GM12878 (cell line): ENCODE measurements around the gene SRSF3. TPM values are rescaled to one million over a fixed set of nuclear protein-coding genes. Genes with fewer than 3 reads are reported as not detected.

Source experiments
- ATF3 ChIP-seq: IDR thresholded peaks from 2 replicates; pipeline ENCODE4 v1.6.1; 2011; ENCODE audit warnings: low read depth, mild to moderate bottlenecking, low read length, moderate library complexity, borderline replicate concordance; ENCODE audit errors: extremely low read depth
- BCL11A ChIP-seq: IDR thresholded peaks from 2 replicates; pipeline ENCODE4 v1.6.1; 2011; ENCODE audit warnings: low read depth, low read length
- CHD1 ChIP-seq: IDR thresholded peaks from 2 replicates; pipeline ENCODE4 v1.6.1; 2012; ENCODE audit warnings: low read depth, low read length, improper control_type of control experiment
- CHD4 ChIP-seq: fragments of 200-600 bp; sonication (generic); IDR thresholded peaks from 2 replicates; pipeline ENCODE4 v1.6.1; 2016; ENCODE audit warnings: mild to moderate bottlenecking
- CTCF ChIP-seq, 3 experiments: IDR thresholded peaks in 2 of 3; conservative IDR thresholded peaks in 1 of 3; 2 replicates each; pipeline ENCODE4 v1.5.1; 2011; ENCODE audit warnings: low read depth in 3 of 3, low read length in 3 of 3, mild to moderate bottlenecking in 3 of 3, control low read depth in 2 of 3, moderate library complexity in 2 of 3, inconsistent platforms in 1 of 3, mixed read lengths in 1 of 3; ENCODE audit not compliant: control insufficient read depth in 2 of 3, insufficient read depth in 1 of 3; ENCODE audit errors: extremely low read depth in 1 of 3
- E2F8 ChIP-seq: fragments of 450-650 bp; IDR thresholded peaks from 2 replicates; pipeline ENCODE4 v1.6.1; 2018; ENCODE audit warnings: mild to moderate bottlenecking, low read depth, moderate library complexity; ENCODE audit not compliant: partially characterized antibody
- EED ChIP-seq: sonication (generic); IDR thresholded peaks from 2 replicates; pipeline ENCODE4 v1.6.1; 2016; ENCODE audit warnings: antibody characterized with exemption, low read depth
- EZH2 ChIP-seq: IDR thresholded peaks from 2 replicates; pipeline ENCODE4 v1.6.1; 2012; ENCODE audit warnings: low read depth, mild to moderate bottlenecking, control low read depth, inconsistent platforms, low read length, borderline replicate concordance; ENCODE audit not compliant: control insufficient read depth
- FOS ChIP-seq: IDR thresholded peaks from 3 replicates; pipeline ENCODE4 v1.6.1; 2011; ENCODE audit warnings: borderline replicate concordance; ENCODE audit not compliant: insufficient read length; ENCODE audit errors: extremely low read depth
- JUNB ChIP-seq: IDR thresholded peaks from 2 replicates; pipeline ENCODE4 v1.6.1; 2016; ENCODE audit warnings: antibody characterized with exemption, mild to moderate bottlenecking
- MTA2 ChIP-seq: fragments of 450-650 bp; IDR thresholded peaks from 2 replicates; pipeline ENCODE4 v1.6.1; 2016; ENCODE audit warnings: low read depth, mild to moderate bottlenecking, moderate library complexity
- MYB ChIP-seq: fragments of 150-350 bp; IDR thresholded peaks from 2 replicates; pipeline ENCODE4 v1.6.1; 2014; ENCODE audit warnings: mild to moderate bottlenecking, low read depth, low read length, borderline replicate concordance
- NR2C2 ChIP-seq: IDR thresholded peaks from 2 replicates; pipeline ENCODE4 v1.6.1; 2011; ENCODE audit warnings: borderline replicate concordance, low read depth; ENCODE audit not compliant: control insufficient read depth, insufficient read length
- PAX8 ChIP-seq: fragments of 450-650 bp; IDR thresholded peaks from 2 replicates; pipeline ENCODE4 v1.6.1; 2017; ENCODE audit warnings: mild to moderate bottlenecking, moderate library complexity
- PML ChIP-seq: IDR thresholded peaks from 2 replicates; pipeline ENCODE4 v1.6.1; 2012; ENCODE audit warnings: low read length, inconsistent platforms
- SKIL ChIP-seq: fragments of 450-650 bp; IDR thresholded peaks from 2 replicates; pipeline ENCODE4 v1.6.1; 2017; ENCODE audit warnings: mild to moderate bottlenecking, low read depth, inconsistent platforms; ENCODE audit not compliant: poor library complexity, severe bottlenecking
- SMARCA5 ChIP-seq: fragments of 450-650 bp; IDR thresholded peaks from 2 replicates; pipeline ENCODE4 v1.6.1; 2017; ENCODE audit warnings: mild to moderate bottlenecking
- SPI1 ChIP-seq: IDR thresholded peaks from 2 replicates; pipeline ENCODE4 v1.6.1; 2011; ENCODE audit warnings: low read depth, mild to moderate bottlenecking, low read length, moderate library complexity, borderline replicate concordance; ENCODE audit not compliant: insufficient read depth
- SUPT20H ChIP-seq: IDR thresholded peaks from 2 replicates; pipeline ENCODE4 v1.6.1; 2011; ENCODE audit warnings: low read depth, mild to moderate bottlenecking, low read length, moderate library complexity, borderline replicate concordance; ENCODE audit not compliant: control insufficient read depth
- TAF1 ChIP-seq: IDR thresholded peaks from 2 replicates; pipeline ENCODE4 v1.6.1; 2011; ENCODE audit warnings: mild to moderate bottlenecking, low read depth, low read length, borderline replicate concordance
- ZNF622 ChIP-seq: fragments of 450-650 bp; IDR thresholded peaks from 2 replicates; pipeline ENCODE4 v1.6.1; 2017; ENCODE audit warnings: mild to moderate bottlenecking, inconsistent platforms
- polyA plus RNA-seq, 11 experiments: library from polyadenylated mRNA; depleted of rRNA in 4 of 11; unstranded in 6 of 11; stranded (reverse) in 5 of 11; fragments of >200 nt; fragmentation: Nextera tagmentation in 4 of 11; fragmentation: Illumina TruSeq in 1 of 11; extraction: Ambion mirVana in 4 of 11; extraction: Trizol in 1 of 11; gene quantifications; 1 replicate in 1 of 11; 2 replicates in 10 of 11; pipeline versions ENCODE4 v1.2.1 to v1.2.3, GENCODE V29; 2011 to 2016; ENCODE audit warnings: inconsistent platforms in 2 of 11, missing spikeins in 2 of 11, low read depth in 1 of 11
- total RNA-seq, 4 experiments: library from RNA; depleted of rRNA in 3 of 4; stranded (reverse); fragments of >200 nt in 3 of 4; fragmentation: Illumina TruSeq in 1 of 4; extraction: Trizol in 1 of 4; gene quantifications; 2 replicates each; pipeline versions ENCODE4 v1.2.1 to v1.2.3, GENCODE V29; 2013 to 2021

Gene SRSF3
- total and polyA plus RNA-seq, 10 of the 15 experiments (the other 5 are each of a cell fraction or from before 2014, with no cell fraction given): 195 to 1,377 (median 493) TPM

GRCh38 chr6:36594029-36594815 lies at the start of gene SRSF3 (continued):
- TF ChIP-seq SKIL (peak; percentile 37), JUNB (no peak), SUPT20H (no peak), TAF1 (peak; percentile 93), EZH2 (no peak), BCL11A (no peak), PAX8 (peak; percentile 98), NR2C2 (no peak), ZNF622 (no peak), MTA2 (0 out of 2 replicates have a peak, but pooled peaks have one; percentile 16), PML (peak; percentile 100), E2F8 (no peak), SMARCA5 (peak; percentile 34), CTCF (IDR thresholded peaks at IDR 0.05 in 2 of 3, conservative IDR thresholded peaks at IDR 0.05 in 1 of 3; ENCODE audit: control insufficient read depth in 2 of 3, extremely low read depth in 1 of 3, insufficient read depth in 1 of 3, low read depth in 3 of 3, low read length in 3 of 3) (peak; percentile 20 to 43 (median 28); a peak in 3 of 6 replicates), FOS (no peak), SPI1 (no peak), MYB (peak; percentile 59; the same call in 1 of the 2 replicates), EED (no peak; the same call in 1 of the 2 replicates), CHD1 (peak; percentile 95), CHD4 (no peak), ATF3 (no peak)
